Ecto neural progenitor cell (in vitro differentiated cells): ENCODE measurements around the gene ARHGEF16.

Experiments
- DNase-seq: peaks from one replicate; pipeline ENCODE4 v3.0.0-alpha.2; 2018; ENCODE audit warnings: low spot score

The ARHGEF16 gene

GRCh38 chr1:3456964-3457909 lies 2.8 kb downstream of the ARHGEF16 start:
- DNase-seq = no peak

- no peak for DNase-seq
Observed at GRCh38 chr1:3457910-3458883, 3.7 kb downstream of the ARHGEF16 start.

DNA sequence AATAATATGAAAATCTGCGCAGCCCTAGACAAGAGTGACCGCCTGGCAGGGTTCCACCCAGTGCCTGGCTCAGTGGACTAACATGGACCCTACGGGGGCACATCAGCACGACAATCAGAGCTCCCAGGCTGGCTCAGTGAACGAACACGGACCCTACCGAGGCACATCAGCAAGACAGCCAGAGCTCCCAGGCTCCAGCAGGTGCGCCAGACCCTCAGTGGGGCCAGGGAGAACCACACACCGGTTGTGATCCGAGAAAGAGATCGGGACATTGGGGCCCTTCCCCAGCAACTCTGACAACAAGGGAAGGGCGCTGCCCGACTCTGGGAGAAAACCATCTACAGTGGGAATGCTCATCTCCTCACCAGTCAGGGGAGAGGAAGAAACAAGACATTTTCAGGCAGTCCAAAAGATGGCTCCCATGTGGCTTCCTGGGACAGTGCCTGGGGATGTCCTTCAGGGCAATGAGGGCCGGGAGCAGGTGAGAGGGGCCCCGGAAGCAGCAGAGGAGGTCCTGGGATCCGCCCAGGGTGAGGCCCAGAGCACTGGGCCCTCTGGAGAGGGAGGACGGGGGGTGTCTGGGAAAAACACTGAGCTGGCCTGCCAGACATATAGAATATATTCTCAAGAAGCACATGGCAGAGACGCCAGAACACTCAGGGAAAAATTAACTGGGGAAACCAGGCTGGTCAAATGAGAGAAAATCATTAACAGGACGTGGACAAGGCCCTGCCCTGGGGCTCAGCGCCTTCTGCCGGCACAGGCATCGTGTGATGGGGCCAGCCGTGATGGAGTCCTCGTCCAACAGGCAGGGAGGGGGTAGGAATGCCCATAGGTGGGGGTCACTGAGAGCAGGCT lies 4.8 kb downstream of the ARHGEF16 start:
- DNase-seq = no peak

DNA sequence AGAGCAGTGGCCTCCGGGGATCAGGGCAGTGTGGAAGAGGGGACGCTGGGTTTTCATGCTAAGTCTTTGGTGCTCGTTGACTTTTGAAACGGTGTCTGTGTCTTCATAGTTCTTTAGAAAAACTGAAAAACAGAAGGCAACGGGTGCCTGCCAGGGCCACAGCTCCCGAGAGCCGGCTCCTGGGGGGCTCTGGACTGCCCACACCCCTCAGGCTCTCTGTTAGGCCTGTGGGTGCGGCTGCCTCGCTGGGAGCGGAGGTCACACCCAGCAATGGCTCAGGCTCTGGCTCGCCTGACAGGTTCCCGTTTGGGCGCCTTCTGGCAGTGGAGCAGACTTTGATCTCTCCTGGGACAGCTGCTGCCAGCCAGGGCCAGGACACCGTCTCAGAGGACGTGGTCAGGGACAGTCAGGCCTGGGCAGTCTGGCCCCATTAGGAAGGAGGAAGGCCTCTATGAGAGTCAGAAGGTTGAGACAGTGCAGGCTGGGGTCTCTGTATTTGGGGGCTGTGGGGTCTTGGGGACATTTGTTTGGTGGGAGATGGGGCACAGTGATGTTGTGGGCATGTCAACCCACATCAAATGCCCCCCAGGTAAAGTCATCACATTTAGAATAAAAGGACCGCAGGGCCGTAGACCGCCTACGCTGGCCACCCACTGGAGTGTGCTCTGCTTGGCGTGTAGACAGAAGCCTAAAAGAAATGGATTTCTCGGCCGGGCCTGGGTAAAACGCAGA lies 5.6 kb downstream of the ARHGEF16 start:
- DNase-seq = no peak

DNA sequence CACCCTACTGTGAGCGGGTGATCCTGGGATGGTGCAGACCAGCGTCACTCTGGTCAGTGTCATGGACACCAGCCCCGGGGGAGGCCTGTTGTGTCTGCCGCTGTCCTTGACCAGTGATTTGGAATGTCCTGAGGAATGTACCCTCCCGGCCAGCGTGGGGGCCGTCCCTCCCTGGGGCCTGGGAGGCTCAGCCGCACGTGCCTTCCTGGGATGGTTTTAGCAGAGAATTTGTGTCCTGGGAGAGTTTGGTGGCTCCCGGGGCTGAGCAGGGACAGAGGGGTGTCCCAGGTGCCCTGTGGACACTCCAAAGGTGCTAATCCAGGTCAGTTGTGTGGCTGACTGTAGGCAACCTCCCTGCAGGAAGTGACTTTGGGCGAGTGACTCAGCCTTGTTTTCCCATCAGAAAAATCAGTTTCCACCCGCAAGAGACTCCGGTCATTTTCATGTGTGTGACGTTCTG lies 6.2 kb downstream of the ARHGEF16 start:
- DNase-seq = no peak

- no peak for DNase-seq
Observed at GRCh38 chr1:3461238-3461933, 6.9 kb downstream of the ARHGEF16 start.

DNA sequence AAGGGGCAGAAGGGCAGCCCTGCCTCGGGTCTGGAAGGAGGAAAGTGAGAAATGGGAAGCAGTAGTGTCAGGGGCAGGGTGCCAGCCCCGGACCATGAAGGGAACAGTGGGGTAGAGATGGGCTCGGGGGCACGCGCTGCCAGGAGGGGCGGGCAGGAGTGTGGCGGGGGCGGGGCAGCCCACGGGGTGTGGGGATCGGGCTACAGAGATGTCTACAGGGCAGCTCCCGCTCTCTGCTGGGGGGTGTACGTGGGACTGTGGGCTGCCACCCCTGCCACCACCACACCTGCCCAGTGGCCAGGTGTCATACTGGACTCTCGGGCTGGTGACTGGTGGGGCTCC lies 7.4 kb downstream of the ARHGEF16 start:
- DNase-seq = no peak

- DNase-seq = no peak
Observed at GRCh38 chr1:3462356-3463012, 8.0 kb downstream of the ARHGEF16 start.

GRCh38 chr1:3463013-3463385 lies 8.5 kb downstream of the ARHGEF16 start:
- DNase-seq = no peak

DNA sequence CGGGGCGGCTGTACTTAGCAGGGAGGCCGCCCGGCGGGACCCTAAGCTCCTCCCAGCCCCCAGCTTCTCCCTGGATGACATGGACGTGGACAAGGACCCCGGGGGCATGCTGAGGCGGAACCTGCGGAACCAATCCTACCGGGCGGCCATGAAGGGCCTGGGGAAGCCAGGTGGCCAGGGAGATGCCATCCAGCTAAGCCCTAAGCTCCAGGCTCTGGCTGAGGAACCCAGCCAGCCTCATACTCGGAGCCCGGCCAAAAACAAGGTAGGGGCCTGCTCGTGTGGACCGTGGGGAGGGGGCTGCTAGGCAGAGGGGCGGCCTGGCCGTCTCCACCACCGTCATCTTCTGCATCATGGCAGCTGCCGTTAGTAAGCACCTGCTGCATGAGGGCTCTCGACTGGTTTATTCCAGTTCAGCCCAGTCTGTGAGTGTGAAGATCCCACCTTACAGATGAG lies 9.0 kb downstream of the ARHGEF16 start:
- DNase-seq = no peak

GRCh38 chr1:3463891-3464648 lies 9.6 kb downstream of the ARHGEF16 start:
- DNase-seq = no peak

DNA sequence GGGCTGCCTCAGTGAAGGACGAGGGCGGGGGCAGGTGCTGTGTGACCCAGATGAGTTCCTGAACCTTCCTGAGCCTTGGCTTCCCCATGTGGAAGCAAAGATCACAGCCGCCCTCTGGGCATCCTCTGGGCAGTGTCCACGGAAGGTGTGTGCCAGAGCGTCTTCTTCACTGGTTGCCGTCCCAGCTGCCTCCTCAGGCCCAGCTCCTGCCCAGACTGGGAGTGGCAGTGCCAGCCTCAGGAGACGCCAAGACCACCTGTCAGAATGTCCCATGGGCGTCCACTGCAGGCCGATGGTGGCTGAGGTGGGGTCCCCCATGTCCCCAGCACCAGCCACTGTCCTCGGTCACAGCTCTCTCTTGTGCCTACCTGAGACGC lies 10.2 kb downstream of the ARHGEF16 start:
- DNase-seq = no peak

- no peak for DNase-seq
Observed at GRCh38 chr1:3465091-3465934, 10.8 kb downstream of the ARHGEF16 start.

GRCh38 chr1:3465935-3466321 lies 11.5 kb downstream of the ARHGEF16 start:
- no peak for DNase-seq

- no peak for DNase-seq
Observed at GRCh38 chr1:3466366-3467075, 12.1 kb downstream of the ARHGEF16 start.

DNA sequence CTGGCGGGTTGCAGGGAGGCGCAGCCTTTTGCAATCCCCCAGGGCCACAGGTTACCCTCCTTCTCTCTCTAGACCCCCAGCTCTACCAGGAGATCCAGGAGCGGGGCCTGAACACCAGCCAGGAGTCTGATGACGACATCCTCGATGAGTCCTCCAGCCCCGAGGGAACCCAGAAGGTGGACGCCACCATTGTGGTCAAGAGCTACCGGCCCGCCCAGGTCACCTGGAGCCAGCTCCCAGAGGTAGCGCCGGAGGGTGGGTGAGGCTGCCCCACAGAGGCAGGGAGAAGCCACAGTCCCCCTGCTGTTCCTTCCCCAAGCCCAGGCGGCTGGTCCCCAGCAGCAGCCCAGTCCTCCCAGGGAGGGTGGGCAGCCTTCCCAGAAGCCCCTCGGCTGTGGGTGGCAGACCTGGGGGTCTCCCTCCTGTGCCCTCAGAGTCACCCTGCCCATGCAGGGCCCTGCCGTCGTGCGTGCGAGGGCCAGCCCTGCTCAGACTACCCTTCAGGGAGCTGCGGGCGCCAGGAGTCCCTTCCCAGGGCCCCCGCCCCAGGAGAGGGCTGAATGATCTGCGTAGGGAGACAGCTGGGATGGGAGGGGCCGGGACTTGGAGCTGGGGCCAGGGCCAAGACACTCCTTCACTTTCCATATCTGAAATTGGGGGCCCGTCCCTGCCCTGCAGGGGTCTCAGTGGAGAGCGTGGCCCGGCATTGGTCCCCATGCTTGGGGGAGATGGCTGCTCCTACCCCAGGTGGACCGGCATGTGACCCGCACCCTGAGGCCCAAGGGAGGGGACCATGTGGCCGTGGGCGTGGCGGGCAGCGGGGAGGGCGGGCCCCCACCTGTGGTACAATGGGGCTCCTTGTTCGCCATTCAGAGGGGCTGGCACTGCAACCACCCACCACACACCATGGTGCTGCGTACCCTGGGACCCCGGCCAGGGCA lies 12.9 kb downstream of the ARHGEF16 start:
- no peak for DNase-seq
